Stimulated activated CD8-positive, alpha-beta memory T cell treated with anti-CD3 and anti-CD28 coated beads, Interleukin-12 subunit alpha, Interleukin-12 subunit beta, amount 100 ng/mL, for 24 hours (primary cell): ENCODE measurements around the gene ADARB2.

Experiments
- DNase-seq: peaks from one replicate; pipeline ENCODE4 v3.0.0-alpha.2; 2020; ENCODE audit errors: extremely low read depth

The ADARB2 gene

GRCh38 chr10:1211844-1212570 lies 525.3 kb downstream of the ADARB2 start:
- no peak for DNase-seq

DNA sequence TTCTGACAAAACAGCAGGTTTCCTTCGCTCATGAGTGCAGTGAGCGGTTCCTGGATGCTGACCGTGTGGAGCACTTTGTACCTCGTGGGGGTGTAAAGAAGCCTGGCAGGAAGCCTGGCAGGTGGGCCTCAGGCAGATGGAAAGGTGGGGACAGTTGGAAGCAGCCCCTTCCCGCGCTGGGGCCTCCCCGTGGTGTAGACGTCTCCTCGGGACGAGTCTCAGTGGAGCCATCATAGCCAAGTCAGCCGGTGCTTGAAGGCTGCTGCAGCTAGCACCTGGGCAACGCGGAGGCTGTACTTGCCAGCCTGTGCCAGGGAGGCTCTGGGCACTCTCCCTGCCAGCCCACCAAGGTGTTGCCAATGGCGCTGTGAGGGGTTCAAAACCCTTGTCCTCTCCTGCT lies 526.7 kb downstream of the ADARB2 start:
- no peak for DNase-seq

GRCh38 chr10:1209355-1209979 lies 527.9 kb downstream of the ADARB2 start:
- no peak for DNase-seq

GRCh38 chr10:1208366-1209311 lies 528.7 kb downstream of the ADARB2 start:
- DNase-seq = no peak

GRCh38 chr10:1206601-1207000 lies 530.7 kb downstream of the ADARB2 start:
- DNase-seq = no peak

GRCh38 chr10:1206101-1206500 lies 531.2 kb downstream of the ADARB2 start:
- no peak for DNase-seq

DNA sequence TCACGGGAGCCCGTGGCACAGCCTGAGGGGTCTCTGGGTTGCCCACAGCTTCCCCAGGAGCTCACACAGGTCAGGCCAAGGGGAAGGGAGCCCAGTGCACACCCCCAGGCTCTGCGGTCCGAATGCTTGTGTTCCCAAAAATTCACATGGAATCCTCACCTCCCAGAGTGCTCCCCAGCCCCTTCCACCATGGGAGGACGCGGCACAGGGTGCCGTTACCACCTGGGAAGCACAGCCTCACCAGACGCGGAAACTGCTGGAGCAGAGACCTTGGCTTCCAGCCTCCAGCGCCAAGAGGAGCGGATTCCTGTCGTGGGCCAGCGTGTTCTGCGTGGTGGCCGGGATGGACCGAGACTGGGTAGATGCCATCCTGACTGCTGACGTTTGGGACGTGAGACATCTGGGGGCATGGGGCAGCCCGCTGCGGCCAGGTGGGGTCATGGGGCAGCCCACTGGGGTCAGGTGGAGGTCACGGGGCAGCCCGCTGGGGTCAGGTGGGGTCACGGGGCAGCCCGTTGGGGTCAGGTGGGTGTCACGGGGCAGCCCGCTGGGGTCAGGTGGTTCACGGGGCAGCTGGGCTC lies 531.8 kb downstream of the ADARB2 start:
- DNase-seq = no peak

DNA sequence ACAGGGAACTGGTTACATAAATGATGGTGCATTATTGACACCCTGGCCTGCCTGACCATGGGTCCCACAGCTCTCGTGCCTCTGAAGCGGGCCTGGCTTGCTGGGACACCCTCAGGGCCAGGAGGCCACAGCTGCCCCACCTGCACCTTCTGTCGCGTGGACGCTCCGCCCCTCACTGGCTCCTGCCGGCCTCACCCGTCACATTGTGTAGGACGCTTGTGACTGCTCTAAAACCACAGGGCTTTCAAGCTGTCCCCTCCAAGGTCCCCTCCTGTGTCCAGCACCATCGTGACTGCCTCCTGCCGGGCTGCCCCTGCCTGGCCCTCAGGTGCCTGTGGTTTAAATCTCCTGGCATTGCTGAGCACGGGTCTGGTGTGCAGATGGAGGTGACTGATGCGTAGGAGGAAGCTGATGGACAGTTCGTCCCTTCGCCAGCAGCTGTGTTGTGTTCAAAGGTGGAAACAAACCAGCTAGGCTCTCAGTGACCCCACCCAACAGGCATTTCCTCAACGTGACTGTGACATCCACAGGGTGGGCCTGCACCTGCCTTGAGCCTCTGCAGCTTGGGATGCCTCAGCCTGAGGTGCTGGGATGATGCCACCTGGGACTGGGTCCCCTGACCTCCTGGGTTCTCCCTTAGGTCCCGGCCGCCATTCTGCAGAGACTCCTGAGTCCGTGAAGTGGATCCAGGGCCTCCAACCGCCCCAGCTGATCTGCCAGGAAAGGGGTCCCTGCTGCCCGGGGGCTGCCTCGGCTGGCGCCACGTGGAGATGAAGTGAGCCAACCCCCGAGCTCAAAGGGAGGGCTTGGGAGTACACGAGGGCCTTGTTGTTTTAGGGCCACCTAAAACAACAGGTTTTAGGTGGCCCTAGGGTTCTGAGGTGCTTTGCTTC lies 532.6 kb downstream of the ADARB2 start:
- DNase-seq = no peak

- no peak for DNase-seq
Observed at GRCh38 chr10:1203704-1204103, 533.6 kb downstream of the ADARB2 start.

DNA sequence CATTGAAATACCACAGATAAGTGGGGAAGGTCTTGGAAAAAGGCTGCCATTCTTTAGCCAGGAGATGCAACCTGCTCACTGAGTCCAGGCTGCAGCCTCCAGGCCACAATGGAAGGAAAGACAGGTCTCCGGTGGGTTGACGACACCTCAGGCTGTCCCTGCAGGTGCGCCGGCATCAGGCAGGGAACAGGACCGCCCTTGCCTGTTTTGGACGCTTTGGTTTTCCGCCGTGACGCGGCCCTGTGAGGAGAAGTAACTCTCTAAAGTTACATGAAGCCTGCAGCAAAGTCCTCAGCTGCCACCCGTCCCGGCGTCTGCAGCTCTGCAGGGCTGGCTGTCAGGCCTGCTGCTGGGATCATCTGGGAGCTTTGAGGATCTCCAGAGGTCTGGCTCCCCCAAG lies 534.1 kb downstream of the ADARB2 start:
- no peak for DNase-seq

DNA sequence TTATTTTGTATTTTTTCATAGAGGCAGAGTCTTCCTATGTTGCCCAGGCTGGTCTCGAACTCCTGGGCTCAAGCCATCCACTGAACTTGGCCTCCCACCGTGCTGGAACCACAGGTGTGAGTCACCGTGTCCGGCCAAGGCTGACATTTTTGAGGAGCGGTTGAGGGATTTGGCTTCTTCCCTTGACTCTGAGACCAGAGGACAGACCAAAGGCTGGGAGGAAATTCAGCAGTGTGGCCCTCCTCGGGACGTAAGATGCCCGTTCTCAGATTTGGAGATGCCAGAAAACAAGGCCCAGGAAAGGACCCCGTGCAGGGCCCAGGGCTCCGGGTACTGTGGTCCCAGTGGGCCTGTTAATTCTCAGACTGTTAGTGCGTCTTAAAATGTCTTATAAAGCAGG lies 535.0 kb downstream of the ADARB2 start:
- no peak for DNase-seq

GRCh38 chr10:1200866-1201807 lies 536.2 kb downstream of the ADARB2 start:
- no peak for DNase-seq

GRCh38 chr10:1199897-1200721 lies 537.2 kb downstream of the ADARB2 start:
- DNase-seq = no peak

DNA sequence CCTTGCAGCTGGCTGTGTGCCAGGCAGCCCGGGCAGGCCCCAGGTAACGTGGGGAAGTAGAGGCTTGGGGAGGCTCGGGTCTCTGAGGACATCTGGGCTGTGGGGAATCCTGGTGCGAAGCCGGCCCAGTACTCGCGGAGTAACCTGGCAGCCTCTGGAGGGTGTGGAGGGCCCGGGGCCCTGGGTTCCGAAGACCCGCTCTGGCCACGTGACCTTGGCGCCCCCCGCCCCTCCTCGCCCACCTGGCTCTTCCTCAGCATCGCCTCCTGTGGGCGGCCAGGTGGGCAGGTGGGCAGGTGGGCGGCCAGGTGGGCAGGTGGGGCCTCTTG lies 538.0 kb downstream of the ADARB2 start:
- DNase-seq = no peak

DNA sequence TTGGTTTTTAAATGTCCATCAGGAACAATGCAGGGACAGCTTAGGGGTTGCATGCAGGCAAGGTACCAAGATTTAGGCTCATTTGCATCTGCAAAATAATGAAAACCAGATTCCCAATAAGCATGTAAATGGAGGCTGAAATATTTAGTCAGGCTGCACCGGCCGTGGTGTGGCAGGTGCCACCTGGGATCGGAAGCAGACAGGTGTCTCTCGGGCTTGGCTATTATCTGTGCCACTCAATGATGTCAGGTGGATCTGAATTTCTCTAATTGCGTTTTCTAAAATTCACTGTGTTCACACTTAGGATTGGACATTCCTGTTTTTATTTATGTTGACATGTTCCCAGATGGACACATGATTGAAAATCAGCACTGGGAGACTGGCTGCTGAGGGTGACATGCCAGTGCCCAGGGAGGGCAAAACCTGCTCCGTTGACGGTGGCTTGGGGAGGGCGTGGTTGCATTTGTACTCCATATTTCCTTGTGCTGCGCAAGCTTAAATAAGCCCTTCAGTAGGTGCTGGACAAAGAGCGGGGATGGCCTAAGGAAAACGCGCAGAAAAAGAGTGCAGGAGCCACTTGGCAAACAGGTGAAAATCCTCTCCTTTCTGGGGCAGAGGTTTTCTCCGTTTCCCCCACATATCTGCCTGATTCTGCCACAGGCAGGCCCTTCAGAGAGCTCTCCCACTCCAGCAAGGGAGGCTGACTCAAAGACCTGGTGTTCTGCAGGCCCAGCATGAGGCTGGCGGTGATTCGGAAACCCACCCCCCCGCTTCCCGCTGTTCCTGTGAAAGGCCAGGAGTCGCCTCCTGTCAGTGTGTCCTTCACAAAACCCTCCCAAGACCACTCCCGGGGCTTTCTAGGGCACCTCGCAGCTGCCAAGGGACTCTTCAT lies 538.6 kb downstream of the ADARB2 start:
- DNase-seq = no peak

- DNase-seq = no peak
Observed at GRCh38 chr10:1197384-1197783, 539.9 kb downstream of the ADARB2 start.

GRCh38 chr10:1196656-1197055 lies 540.7 kb downstream of the ADARB2 start:
- no peak for DNase-seq

- DNase-seq = no peak
Observed at GRCh38 chr10:1195828-1196227, 541.5 kb downstream of the ADARB2 start.
